ENCODE measurements around the gene IRAK2.

GRCh38 chr3:10121064-10121463 lies 43.7 kb upstream of the IRAK2 start:
- no peak for TF ChIP-seq CTCF (IDR thresholded peaks at IDR 0.05)
- TF ChIP-seq POLR2A (IDR thresholded peaks at IDR 0.05): no peak

Data from uterus (tissue), 2 donors.